ENCODE data around the gene B4GAT1.
"Not testable (repeated sequence)": the region's sequence is repeated elsewhere in the genome, so short reads cannot be mapped to it uniquely, and the experiment has no call there.

- not testable (repeated sequence) for TF ChIP-seq POLR2AphosphoS5, CTCF (IDR thresholded peaks at IDR 0.05)
These were observed 36.9 kb upstream of the B4GAT1 start for GRCh38 chr11:66384316-66384715.

Measured in upper lobe of left lung (tissue), 4 donors.